K562 (cell line): ENCODE results near the gene TSEN34. TPM values are rescaled to one million over a fixed set of nuclear protein-coding genes. Genes with fewer than 3 reads are reported as not detected.

Source experiments
- CBX5 ChIP-seq: IDR thresholded peaks from 2 replicates; pipeline ENCODE4 v1.6.1; 2014; ENCODE audit warnings: low read depth, borderline replicate concordance
- DNMT1 ChIP-seq: fragments of 450-650 bp; IDR thresholded peaks from 2 replicates; pipeline ENCODE4 v1.6.1; 2016; ENCODE audit warnings: antibody characterized with exemption, mild to moderate bottlenecking
- ETS2 ChIP-seq: IDR thresholded peaks from 2 replicates; pipeline ENCODE4 v1.6.1; 2016; ENCODE audit warnings: borderline replicate concordance, missing genetic modification characterization, mild to moderate bottlenecking, moderate library complexity, missing compliant biosample characterization; ENCODE audit not compliant: poor library complexity, severe bottlenecking
- SETDB1 ChIP-seq: IDR thresholded peaks from one replicate; pipeline ENCODE4 v1.6.1; 2012; ENCODE audit warnings: low read length, control low read depth, inconsistent platforms
- SREBF2 ChIP-seq: sonication (generic); formaldehyde crosslinking; IDR thresholded peaks from 2 replicates; pipeline ENCODE4 v1.4.0; 2020; ENCODE audit warnings: mild to moderate bottlenecking, missing genetic modification reagents
- polyA plus RNA-seq, 8 experiments: library from polyadenylated mRNA; depleted of rRNA in 4 of 8; stranded (reverse) in 5 of 8; unstranded in 3 of 8; fragments of >200 nt; fragmentation: Nextera tagmentation in 2 of 8; fragmentation: Illumina TruSeq in 1 of 8; extraction: Ambion mirVana in 2 of 8; extraction: Trizol in 1 of 8; gene quantifications; 2 replicates each; pipeline versions ENCODE4 v1.2.1 to v1.2.3, GENCODE V29; 2011 to 2014; ENCODE audit warnings: inconsistent platforms in 1 of 8, missing spikeins in 1 of 8
- total RNA-seq, 7 experiments: library from RNA; depleted of rRNA in 6 of 7; stranded (reverse); fragments of >200 nt in 6 of 7; fragmentation: Illumina TruSeq in 2 of 7; extraction: Trizol in 2 of 7; gene quantifications; 2 replicates each; pipeline versions ENCODE4 v1.2.1 to v1.2.3, GENCODE V29; 2011 to 2021; ENCODE audit warnings: low replicate concordance in 1 of 7
- TF ChIP-seq, protein P1 (sequence below), 3 experiments: fragments of 200-800 bp in 1 of 3; sonication (Bioruptor generic) in 1 of 3; sonication (generic) in 1 of 3; formaldehyde crosslinking in 1 of 3; IDR thresholded peaks; 2 replicates each; pipeline versions ENCODE4 v1.6.1 to v1.8.0; 2016 to 2022; ENCODE audit warnings: mild to moderate bottlenecking in 2 of 3, missing compliant biosample characterization in 2 of 3, missing genetic modification characterization in 2 of 3, missing genetic modification reagents in 1 of 3
- TF ChIP-seq, protein P2 (sequence below), 2 experiments: IDR thresholded peaks in 1 of 2; conservative IDR thresholded peaks in 1 of 2; 2 replicates each; pipeline ENCODE4 v1.6.1; 2016; ENCODE audit warnings: low read depth in 2 of 2, mild to moderate bottlenecking in 1 of 2, missing compliant biosample characterization in 1 of 2, missing genetic modification characterization in 1 of 2, moderate library complexity in 1 of 2
- TF ChIP-seq, protein P3 (sequence below): fragments of 250-450 bp; sonication (Bioruptor Pico); IDR thresholded peaks from 2 replicates; pipeline ENCODE4 v1.4.0; 2020; ENCODE audit warnings: mild to moderate bottlenecking, moderate library complexity
- TF ChIP-seq, protein P4 (sequence below): fragments of 250-450 bp; sonication (Bioruptor Pico); IDR thresholded peaks from 2 replicates; pipeline ENCODE4 v1.9.0; 2021; ENCODE audit warnings: mild to moderate bottlenecking, inconsistent platforms
- TF ChIP-seq, protein P5 (sequence below): fragments of 450-650 bp; IDR thresholded peaks from 2 replicates; pipeline ENCODE4 v1.6.1; 2017; ENCODE audit warnings: antibody characterized with exemption
- TF ChIP-seq, protein P6 (sequence below): IDR thresholded peaks from 2 replicates; pipeline ENCODE4 v1.6.1; 2011; ENCODE audit not compliant: insufficient read length; ENCODE audit errors: extremely low read depth

Gene TSEN34
- total and polyA plus RNA-seq, 9 of the 15 experiments (the other 6 are each of a cell fraction or from before 2014, with no cell fraction given): 3.1 to 57.6 (median 29.5) TPM

DNA sequence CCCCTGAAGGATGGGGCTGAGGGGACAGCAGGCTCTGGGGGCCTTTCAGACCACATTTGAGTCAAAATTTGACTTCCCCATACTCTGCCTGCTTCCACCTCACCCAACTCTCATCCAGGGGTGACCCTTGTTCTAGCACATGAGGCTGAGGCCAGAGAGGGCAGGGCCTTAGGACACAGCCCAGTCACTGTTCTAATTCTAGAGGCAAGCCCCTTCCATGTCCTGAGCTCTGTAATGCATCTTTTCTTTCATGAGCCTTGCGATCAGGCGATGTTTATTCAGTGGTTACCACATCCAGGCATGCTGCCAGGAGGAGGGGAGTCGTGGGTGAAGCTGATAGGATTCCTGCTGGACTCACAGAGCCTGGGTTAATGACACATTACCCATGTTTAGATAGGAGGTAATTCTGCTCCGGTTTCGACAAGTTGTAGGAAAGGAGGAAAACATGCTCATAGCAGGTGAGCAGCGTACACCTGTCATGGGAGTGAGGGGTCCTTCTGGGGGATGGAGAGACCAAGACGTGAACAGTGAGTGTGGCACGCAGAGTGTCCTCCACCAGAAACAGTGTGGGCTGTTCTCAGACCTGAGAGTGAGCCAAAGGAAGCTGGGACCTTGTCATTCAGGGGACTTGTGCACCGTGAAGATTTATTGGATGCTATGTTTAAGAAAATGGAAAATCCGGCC, 18.8 kb downstream of the TSEN34 start (continued):
- TF ChIP-seq, protein P1, sequence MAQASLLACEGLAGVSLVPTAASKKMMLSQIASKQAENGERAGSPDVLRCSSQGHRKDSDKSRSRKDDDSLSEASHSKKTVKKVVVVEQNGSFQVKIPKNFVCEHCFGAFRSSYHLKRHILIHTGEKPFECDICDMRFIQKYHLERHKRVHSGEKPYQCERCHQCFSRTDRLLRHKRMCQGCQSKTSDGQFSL (CRISPR knock-in tag; IDR thresholded peaks at IDR 0.05): no peak
- TF ChIP-seq, protein P1 (tag; IDR thresholded peaks at IDR 0.05): no peak
- TF ChIP-seq, protein P2, sequence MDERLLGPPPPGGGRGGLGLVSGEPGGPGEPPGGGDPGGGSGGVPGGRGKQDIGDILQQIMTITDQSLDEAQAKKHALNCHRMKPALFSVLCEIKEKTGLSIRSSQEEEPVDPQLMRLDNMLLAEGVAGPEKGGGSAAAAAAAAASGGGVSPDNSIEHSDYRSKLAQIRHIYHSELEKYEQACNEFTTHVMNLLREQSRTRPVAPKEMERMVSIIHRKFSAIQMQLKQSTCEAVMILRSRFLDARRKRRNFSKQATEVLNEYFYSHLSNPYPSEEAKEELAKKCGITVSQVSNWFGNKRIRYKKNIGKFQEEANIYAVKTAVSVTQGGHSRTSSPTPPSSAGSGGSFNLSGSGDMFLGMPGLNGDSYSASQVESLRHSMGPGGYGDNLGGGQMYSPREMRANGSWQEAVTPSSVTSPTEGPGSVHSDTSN (CRISPR knock-in tag; IDR thresholded peaks at IDR 0.05; ENCODE audit: low read depth): no peak
- TF ChIP-seq, protein P2 (tag; conservative IDR thresholded peaks at IDR 0.05; ENCODE audit: low read depth): no peak
- TF ChIP-seq, protein P3, sequence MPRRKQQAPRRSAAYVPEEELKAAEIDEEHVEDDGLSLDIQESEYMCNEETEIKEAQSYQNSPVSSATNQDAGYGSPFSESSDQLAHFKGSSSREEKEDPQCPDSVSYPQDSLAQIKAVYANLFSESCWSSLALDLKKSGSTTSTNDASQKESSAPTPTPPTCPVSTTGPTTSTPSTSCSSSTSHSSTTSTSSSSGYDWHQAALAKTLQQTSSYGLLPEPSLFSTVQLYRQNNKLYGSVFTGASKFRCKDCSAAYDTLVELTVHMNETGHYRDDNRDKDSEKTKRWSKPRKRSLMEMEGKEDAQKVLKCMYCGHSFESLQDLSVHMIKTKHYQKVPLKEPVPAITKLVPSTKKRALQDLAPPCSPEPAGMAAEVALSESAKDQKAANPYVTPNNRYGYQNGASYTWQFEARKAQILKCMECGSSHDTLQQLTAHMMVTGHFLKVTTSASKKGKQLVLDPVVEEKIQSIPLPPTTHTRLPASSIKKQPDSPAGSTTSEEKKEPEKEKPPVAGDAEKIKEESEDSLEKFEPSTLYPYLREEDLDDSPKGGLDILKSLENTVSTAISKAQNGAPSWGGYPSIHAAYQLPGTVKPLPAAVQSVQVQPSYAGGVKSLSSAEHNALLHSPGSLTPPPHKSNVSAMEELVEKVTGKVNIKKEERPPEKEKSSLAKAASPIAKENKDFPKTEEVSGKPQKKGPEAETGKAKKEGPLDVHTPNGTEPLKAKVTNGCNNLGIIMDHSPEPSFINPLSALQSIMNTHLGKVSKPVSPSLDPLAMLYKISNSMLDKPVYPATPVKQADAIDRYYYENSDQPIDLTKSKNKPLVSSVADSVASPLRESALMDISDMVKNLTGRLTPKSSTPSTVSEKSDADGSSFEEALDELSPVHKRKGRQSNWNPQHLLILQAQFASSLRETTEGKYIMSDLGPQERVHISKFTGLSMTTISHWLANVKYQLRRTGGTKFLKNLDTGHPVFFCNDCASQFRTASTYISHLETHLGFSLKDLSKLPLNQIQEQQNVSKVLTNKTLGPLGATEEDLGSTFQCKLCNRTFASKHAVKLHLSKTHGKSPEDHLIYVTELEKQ (CRISPR knock-in tag): no peak
- TF ChIP-seq SREBF2 (CRISPR knock-in tag): no peak
- TF ChIP-seq, protein P4, sequence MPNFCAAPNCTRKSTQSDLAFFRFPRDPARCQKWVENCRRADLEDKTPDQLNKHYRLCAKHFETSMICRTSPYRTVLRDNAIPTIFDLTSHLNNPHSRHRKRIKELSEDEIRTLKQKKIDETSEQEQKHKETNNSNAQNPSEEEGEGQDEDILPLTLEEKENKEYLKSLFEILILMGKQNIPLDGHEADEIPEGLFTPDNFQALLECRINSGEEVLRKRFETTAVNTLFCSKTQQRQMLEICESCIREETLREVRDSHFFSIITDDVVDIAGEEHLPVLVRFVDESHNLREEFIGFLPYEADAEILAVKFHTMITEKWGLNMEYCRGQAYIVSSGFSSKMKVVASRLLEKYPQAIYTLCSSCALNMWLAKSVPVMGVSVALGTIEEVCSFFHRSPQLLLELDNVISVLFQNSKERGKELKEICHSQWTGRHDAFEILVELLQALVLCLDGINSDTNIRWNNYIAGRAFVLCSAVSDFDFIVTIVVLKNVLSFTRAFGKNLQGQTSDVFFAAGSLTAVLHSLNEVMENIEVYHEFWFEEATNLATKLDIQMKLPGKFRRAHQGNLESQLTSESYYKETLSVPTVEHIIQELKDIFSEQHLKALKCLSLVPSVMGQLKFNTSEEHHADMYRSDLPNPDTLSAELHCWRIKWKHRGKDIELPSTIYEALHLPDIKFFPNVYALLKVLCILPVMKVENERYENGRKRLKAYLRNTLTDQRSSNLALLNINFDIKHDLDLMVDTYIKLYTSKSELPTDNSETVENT (CRISPR knock-in tag): no peak
- TF ChIP-seq CBX5: no peak
- TF ChIP-seq, protein P5, sequence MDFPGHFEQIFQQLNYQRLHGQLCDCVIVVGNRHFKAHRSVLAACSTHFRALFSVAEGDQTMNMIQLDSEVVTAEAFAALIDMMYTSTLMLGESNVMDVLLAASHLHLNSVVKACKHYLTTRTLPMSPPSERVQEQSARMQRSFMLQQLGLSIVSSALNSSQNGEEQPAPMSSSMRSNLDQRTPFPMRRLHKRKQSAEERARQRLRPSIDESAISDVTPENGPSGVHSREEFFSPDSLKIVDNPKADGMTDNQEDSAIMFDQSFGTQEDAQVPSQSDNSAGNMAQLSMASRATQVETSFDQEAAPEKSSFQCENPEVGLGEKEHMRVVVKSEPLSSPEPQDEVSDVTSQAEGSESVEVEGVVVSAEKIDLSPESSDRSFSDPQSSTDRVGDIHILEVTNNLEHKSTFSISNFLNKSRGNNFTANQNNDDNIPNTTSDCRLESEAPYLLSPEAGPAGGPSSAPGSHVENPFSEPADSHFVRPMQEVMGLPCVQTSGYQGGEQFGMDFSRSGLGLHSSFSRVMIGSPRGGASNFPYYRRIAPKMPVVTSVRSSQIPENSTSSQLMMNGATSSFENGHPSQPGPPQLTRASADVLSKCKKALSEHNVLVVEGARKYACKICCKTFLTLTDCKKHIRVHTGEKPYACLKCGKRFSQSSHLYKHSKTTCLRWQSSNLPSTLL: no peak
- no peak for TF ChIP-seq ETS2 (tag)
- no peak for TF ChIP-seq SETDB1
- TF ChIP-seq, protein P6, sequence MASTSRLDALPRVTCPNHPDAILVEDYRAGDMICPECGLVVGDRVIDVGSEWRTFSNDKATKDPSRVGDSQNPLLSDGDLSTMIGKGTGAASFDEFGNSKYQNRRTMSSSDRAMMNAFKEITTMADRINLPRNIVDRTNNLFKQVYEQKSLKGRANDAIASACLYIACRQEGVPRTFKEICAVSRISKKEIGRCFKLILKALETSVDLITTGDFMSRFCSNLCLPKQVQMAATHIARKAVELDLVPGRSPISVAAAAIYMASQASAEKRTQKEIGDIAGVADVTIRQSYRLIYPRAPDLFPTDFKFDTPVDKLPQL: no peak
- no peak for TF ChIP-seq DNMT1
